Measurements from ENCODE around the gene NCOR1. TPM values are rescaled to one million over a fixed set of nuclear protein-coding genes. Genes with fewer than 3 reads are reported as not detected.

The NCOR1 gene
- 39.0 and 50.6 TPM in 2 replicates for polyA plus RNA-seq

GRCh38 chr17:16215273-16215964 is at the start of gene NCOR1:
TSS of gene NCOR1 (minus strand) at chr17:16215534. CDS start at chr17:16194569, 20,965 bp downstream.

GRCh38 chr17:16217002-16217635 is 1.8 kb upstream of the NCOR1 start, which contains the start of gene PIGL:
TSS of gene PIGL (plus strand) at chr17:16217210. CDS start at chr17:16217227, 17 bp downstream.

DNA sequence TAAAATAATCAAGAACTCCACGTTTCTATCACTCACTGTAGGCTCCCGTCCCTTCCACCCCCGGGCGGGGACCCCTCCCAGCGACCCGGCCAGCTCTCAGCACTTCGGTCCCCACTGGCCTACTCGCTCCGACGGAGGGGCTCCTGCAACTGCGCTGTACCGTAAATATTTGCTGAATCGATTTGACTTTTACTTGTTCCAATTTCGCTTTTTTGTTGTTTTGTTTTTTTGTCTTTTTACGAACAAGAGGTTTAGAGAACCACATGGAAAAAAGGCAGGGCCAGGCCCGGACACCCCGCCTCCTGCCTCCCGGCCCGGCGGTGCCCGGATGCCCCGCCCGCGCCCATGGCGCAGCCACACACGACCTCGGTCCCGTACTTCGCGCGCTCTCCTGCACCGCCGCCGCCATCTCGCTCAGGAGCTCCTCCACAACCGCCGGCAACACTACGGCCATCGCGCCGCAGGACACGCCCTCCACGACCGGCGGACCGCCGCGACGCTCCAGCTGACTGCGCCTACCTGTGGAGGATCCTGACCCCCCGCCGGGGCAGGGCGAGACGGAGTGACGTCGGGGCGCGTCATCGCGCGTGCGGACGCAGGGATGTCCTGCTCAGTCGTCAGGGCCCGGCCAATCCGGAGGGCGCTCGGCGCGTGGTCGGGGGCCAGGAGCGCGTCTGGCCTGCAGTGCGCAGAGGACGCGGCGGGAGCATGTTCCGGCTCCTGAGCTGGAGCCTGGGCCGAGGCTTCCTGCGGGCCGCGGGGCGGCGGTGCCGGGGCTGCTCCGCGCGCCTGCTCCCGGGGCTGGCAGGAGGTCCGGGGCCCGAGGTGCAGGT is 216.0 kb downstream of the NCOR1 start, which contains the start of the genes TTC19 and ZSWIM7:
TSS of gene TTC19 (plus strand) at position 684 of the 833 bp plus-strand sequence. CDS start at position 709, 25 bp downstream.
TSS of gene ZSWIM7 (minus strand) at position 564 of the 833 bp plus-strand sequence. CDS start at position 454, 110 bp downstream.

Other genes starting within 250 kb of the NCOR1 start
- gene ZSWIM7, start 215.8 kb downstream of the NCOR1 start, polyA plus RNA-seq = 38.5 and 40.4 TPM in 2 replicates
- gene TTC19, start 215.7 kb downstream of the NCOR1 start, polyA plus RNA-seq = 64.5 and 76.4 TPM in 2 replicates
- 57.3 and 71.8 TPM in 2 replicates for gene PIGL, start 1.7 kb upstream of the NCOR1 start, polyA plus RNA-seq
- gene CENPV, start 137.9 kb upstream of the NCOR1 start, polyA plus RNA-seq = 11.2 and 12.0 TPM in 2 replicates
- gene UBB, start 165.6 kb upstream of the NCOR1 start, polyA plus RNA-seq = 4,196 and 5,286 TPM in 2 replicates
- gene TRPV2, start 200.0 kb upstream of the NCOR1 start, polyA plus RNA-seq = 2.7 TPM in 1 of 2 replicates, not detected in the other